Fibroblast of lung (primary cell): Measurements from ENCODE around the gene MACROD2. TPM values are rescaled to one million over a fixed set of nuclear protein-coding genes. Genes with fewer than 3 reads are reported as not detected.

Source experiments
- DNase-seq, 2 donors: peaks; one replicate each; pipeline versions ENCODE4 v3.0.0 to v3.0.0-alpha.2; 2010; ENCODE audit warnings: low read depth in 2 of 2
- H2AFZ ChIP-seq: 2 replicates; pipeline ENCODE4 v1.5.1; 2012; ENCODE audit warnings: low read length, control low read depth, inconsistent platforms
- H3K27ac ChIP-seq: 2 replicates; pipeline ENCODE4 v1.5.1; 2011; ENCODE audit warnings: low read length, control low read depth; ENCODE audit not compliant: insufficient read depth
- H3K27me3 ChIP-seq: 2 replicates; pipeline ENCODE4 v1.5.1; 2011; ENCODE audit warnings: mild to moderate bottlenecking, low read length; ENCODE audit not compliant: control insufficient read depth, insufficient read depth
- H3K36me3 ChIP-seq: 2 replicates; pipeline ENCODE4 v1.5.1; 2011; ENCODE audit warnings: low read length; ENCODE audit not compliant: control insufficient read depth, insufficient read depth
- H3K4me1 ChIP-seq: 2 replicates; pipeline ENCODE4 v1.5.1; 2011; ENCODE audit warnings: low read length; ENCODE audit not compliant: control insufficient read depth, insufficient read depth; ENCODE audit errors: extremely low read depth
- H3K4me2 ChIP-seq: 2 replicates; pipeline ENCODE4 v1.5.1; 2011; ENCODE audit warnings: low read length, control low read depth; ENCODE audit not compliant: insufficient read depth; ENCODE audit errors: extremely low read depth
- H3K4me3 ChIP-seq, 4 experiments: fragments of 200-600 bp in 1 of 4; sonication (generic) in 1 of 4; replicated peaks in 1 of 4; 2 replicates each; pipeline ENCODE4 v1.5.1; 2011 to 2016; ENCODE audit warnings: low read length in 4 of 4, low read depth in 3 of 4, mild to moderate bottlenecking in 3 of 4, control low read depth in 2 of 4, inconsistent platforms in 1 of 4, mixed read lengths in 1 of 4; ENCODE audit not compliant: insufficient read depth in 1 of 4; ENCODE audit errors: control extremely low read depth in 1 of 4
- H3K79me2 ChIP-seq: 2 replicates; pipeline ENCODE4 v1.5.1; 2012; ENCODE audit warnings: mild to moderate bottlenecking, low read length, inconsistent platforms; ENCODE audit not compliant: control insufficient read depth, insufficient read depth
- H3K9ac ChIP-seq: 2 replicates; pipeline ENCODE4 v1.5.1; 2011; ENCODE audit warnings: mild to moderate bottlenecking, low read length, control low read depth; ENCODE audit not compliant: insufficient read depth
- H3K9me3 ChIP-seq: 2 replicates; pipeline ENCODE4 v1.5.1; 2012; ENCODE audit warnings: low read depth, low read length; ENCODE audit not compliant: control insufficient read depth, insufficient read depth
- H4K20me1 ChIP-seq: 2 replicates; pipeline ENCODE4 v1.5.1; 2011; ENCODE audit warnings: low read length; ENCODE audit not compliant: control insufficient read depth, insufficient read depth; ENCODE audit errors: extremely low read depth
- CTCF ChIP-seq, 2 donors: IDR thresholded peaks in 1 of 2; conservative IDR thresholded peaks in 1 of 2; 1 replicate in 1 of 2; 2 replicates in 1 of 2; pipeline ENCODE4 v1.5.1; 2011 to 2012; ENCODE audit warnings: low read length in 2 of 2, control low read depth in 1 of 2, inconsistent platforms in 1 of 2, low read depth in 1 of 2, mild to moderate bottlenecking in 1 of 2
- EZH2 ChIP-seq: IDR thresholded peaks from 2 replicates; pipeline ENCODE4 v1.5.1; 2012; ENCODE audit warnings: low read length, control low read depth, mild to moderate bottlenecking; ENCODE audit errors: missing control alignments
- polyA plus RNA-seq, 2 donors: library from polyadenylated mRNA; depleted of rRNA in 1 of 2; stranded (reverse) in 1 of 2; unstranded in 1 of 2; fragments of >200 nt; gene quantifications; 2 replicates each; pipeline ENCODE4 v1.2.1, GENCODE V29; 2011 to 2012; ENCODE audit warnings: missing spikeins in 1 of 2
- total RNA-seq: library from RNA; depleted of rRNA; stranded (reverse); fragments of >200 nt; gene quantifications from 2 replicates; pipeline ENCODE4 v1.2.1, GENCODE V29; 2014

The MACROD2 gene
- total and polyA plus RNA-seq, 2 donors (not counting 1 experiment from before 2014, with no cell fraction given): 0.54 to 1.7 TPM

- no peaks in the 10 kb centered on the region for H4K20me1 ChIP-seq
- H3K9ac ChIP-seq: no peak overlapping the region
- no peaks in the 10 kb centered on the region for H3K36me3 ChIP-seq
- no peak for DNase-seq
- no peaks in the 10 kb centered on the region for H3K4me1 ChIP-seq
- no peak overlapping the region for H3K4me2 ChIP-seq
- no peaks in the 10 kb centered on the region for H3K27me3 ChIP-seq
- no peaks in the 10 kb centered on the region for H3K9me3 ChIP-seq
- no peak overlapping the region for H3K4me3 ChIP-seq
- H3K79me2 ChIP-seq: no peaks in the 10 kb centered on the region
- TF ChIP-seq EZH2: no peak
- no peak for TF ChIP-seq CTCF (conservative IDR thresholded peaks at IDR 0.05 in 1 of 2, IDR thresholded peaks at IDR 0.05 in 1 of 2; ENCODE audit: low read depth in 1 of 2, low read length in 2 of 2)
- no peak overlapping the region for H3K27ac ChIP-seq
- no peak overlapping the region for H2AFZ ChIP-seq
These were observed 1449.9 kb downstream of the MACROD2 start for GRCh38 chr20:15445056-15445840.

DNA sequence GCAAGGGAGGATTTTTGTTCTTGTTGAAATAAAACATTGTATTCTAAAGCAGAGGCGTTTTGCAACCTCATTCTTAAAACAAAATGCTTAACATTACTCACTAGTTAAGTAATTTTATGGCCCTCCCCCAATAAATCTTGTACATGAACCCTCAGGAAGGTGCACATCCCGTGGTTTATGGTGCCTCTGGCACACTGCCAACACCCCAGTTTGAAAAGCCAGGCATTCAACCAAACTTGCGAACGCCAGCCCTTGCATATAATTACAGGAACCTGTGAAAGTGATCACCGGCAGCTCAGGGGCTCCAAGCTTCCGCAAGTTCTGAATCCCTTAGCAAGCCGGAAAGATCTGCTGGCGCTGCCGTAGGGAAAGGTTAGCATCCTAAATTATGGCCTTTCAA is 1451.1 kb downstream of the MACROD2 start:
- no peaks in the 10 kb centered on the region for H3K4me1 ChIP-seq
- DNase-seq: peak in 1 of 2 donors; percentile 0
- H3K4me3 ChIP-seq: no peak overlapping the region
- TF ChIP-seq CTCF (conservative IDR thresholded peaks at IDR 0.05 in 1 of 2, IDR thresholded peaks at IDR 0.05 in 1 of 2; ENCODE audit: low read depth in 1 of 2, low read length in 2 of 2) (no peak), EZH2 (no peak)
- H3K27me3 ChIP-seq: no peaks in the 10 kb centered on the region
- H3K79me2 ChIP-seq: no peaks in the 10 kb centered on the region
- H2AFZ ChIP-seq: no peak overlapping the region
- no peak overlapping the region for H3K9ac ChIP-seq
- H3K36me3 ChIP-seq: no peaks in the 10 kb centered on the region
- no peak overlapping the region for H3K4me2 ChIP-seq
- no peaks in the 10 kb centered on the region for H3K9me3 ChIP-seq
- H4K20me1 ChIP-seq: no peaks in the 10 kb centered on the region
- H3K27ac ChIP-seq: no peak overlapping the region

DNA sequence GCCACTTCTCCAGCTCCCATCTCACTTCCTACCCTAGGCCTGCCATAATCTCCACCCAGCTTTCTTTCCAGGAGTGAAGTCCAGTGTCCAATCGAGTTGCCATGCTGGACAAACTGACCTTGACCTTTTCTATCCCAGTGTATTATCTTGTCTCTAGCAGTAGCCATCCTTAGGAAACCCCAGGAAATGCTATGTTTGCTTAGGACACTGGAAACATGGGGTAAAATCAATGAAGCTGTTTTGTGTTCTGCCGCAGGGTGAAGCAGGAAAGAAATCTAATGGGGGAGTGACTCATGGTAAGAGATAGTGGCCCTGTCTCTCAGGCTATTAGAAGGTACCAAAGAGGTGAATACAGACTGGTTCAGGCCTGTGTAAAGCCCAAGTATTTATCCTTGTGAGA is 1452.2 kb downstream of the MACROD2 start:
- no peak overlapping the region for H3K4me3 ChIP-seq
- TF ChIP-seq CTCF (conservative IDR thresholded peaks at IDR 0.05 in 1 of 2, IDR thresholded peaks at IDR 0.05 in 1 of 2; ENCODE audit: low read depth in 1 of 2, low read length in 2 of 2): no peak
- no peak for TF ChIP-seq EZH2
- H3K79me2 ChIP-seq: no peaks in the 10 kb centered on the region
- H3K4me1 ChIP-seq: no peaks in the 10 kb centered on the region
- no peaks in the 10 kb centered on the region for H3K36me3 ChIP-seq
- no peak overlapping the region for H2AFZ ChIP-seq
- no peak overlapping the region for H3K27ac ChIP-seq
- no peak for DNase-seq
- no peaks in the 10 kb centered on the region for H3K27me3 ChIP-seq
- H4K20me1 ChIP-seq: no peaks in the 10 kb centered on the region
- H3K9ac ChIP-seq: no peak overlapping the region
- no peaks in the 10 kb centered on the region for H3K9me3 ChIP-seq
- no peak overlapping the region for H3K4me2 ChIP-seq
